GM19023 (cell line): ENCODE results near the gene SDK1.

Experiments used
- ATAC-seq: cut with Tn5 transposase; IDR thresholded peaks from one replicate; pipeline ENCODE4 v1.9.1; 2021; ENCODE audit warnings: mild to moderate bottlenecking, moderate library complexity; ENCODE audit not compliant: unreplicated experiment

Gene SDK1

GRCh38 chr7:3518546-3518945 lies 217.5 kb downstream of the SDK1 start:
- no peak for ATAC-seq

DNA sequence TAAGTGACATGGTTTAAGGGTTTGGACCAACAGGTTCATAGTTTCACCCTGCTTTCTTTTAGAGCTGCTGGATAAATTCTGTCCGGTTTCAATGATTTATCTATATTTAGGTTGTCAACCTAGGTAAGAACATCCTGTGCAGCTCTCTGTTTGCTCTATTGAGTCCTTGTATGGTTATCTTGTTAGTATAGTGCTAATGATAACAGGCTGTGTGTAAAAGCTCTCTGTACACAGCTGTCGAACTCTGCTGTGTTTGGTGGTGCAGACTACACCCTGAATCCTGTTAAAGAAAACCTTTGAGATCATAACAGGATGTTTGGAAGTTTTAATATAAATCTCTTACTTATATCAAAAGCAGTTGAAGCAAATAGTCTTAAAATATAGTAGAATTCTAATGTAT lies 219.2 kb downstream of the SDK1 start:
- no peak for ATAC-seq

DNA sequence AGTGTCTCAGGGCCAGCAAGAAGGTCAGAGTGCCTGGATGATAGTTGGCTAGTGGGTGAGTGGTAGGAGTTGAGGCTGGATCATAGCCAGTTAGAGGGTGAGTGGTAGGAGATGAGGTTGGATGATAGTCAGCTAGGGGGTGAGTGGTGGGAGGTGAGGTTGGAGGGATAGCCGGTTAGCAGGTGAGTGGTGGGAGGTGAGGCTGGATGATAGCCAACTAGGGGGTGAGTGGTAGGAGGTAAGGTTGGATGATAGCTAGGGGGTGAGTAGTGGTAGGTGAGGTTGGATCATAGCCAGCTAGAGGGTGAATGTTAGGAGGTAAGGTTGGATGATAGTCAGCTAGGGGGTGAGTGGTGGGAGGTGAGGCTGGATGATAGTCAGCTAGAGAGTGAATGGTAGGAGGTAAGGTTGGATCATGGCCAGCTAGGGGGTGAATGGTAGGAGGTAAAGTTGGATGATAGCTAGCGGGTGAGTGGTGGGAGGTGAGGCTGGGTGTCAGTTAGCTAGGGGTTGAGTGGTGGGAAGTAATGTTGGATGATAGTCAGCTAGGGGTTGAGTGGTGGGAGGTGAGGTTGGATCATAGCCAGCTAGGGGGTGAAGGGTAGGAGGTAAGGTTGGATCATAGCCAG lies 226.6 kb downstream of the SDK1 start:
- no peak for ATAC-seq

DNA sequence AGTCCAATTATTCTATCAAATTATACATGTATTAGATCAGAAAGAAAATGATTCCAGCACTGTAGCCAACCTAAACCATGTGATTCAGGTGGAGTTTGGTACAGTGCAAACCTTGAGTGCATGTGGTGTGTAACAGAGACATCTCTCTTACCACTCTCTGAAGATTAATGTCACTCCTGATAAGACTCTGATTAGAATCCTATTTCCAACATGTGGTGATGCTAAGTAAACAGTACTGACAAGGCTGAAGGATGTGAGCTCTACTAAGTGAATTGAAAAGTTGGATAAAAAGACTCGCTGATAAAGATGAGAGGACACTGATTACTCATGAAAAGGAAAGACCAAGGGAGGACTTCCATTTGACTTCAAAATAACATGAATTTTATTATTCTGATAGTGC lies 232.0 kb downstream of the SDK1 start:
- ATAC-seq: no peak

DNA sequence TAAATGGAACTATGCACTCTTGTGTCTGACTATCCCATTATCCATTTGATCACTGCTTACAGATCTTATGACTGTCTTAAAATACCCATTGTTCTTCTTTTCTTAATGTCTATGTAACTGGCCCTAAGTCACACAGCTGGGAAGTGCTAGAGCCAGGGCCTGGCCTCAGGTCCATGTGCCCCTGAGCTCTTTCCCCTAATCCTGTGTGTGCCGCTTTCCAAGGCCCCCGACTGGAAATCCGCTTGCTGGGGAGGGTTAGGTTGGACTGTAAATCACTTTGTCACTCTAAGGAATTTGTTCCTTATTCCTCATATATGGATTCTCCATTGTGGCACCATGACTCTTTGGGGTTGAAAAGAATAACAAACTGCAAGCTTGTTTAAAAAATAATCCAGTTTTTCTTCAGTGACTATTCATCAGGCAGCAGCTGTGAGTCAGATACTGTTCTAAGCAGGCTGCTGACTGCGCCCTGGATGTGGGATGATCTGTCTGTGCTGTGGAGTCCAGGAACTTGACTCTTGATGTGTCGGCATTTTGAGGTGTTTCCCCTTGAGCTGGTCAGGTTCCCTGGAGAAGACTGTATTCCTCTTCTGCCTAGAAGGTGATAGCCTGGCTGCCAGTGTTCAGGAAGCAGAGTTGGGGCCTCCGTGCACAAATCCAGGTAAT lies 236.3 kb downstream of the SDK1 start:
- no peak for ATAC-seq

- no peak for ATAC-seq
These were observed 237.0 kb downstream of the SDK1 start for GRCh38 chr7:3538041-3538440.

GRCh38 chr7:3540456-3541220 lies 239.6 kb downstream of the SDK1 start:
- no peak for ATAC-seq

DNA sequence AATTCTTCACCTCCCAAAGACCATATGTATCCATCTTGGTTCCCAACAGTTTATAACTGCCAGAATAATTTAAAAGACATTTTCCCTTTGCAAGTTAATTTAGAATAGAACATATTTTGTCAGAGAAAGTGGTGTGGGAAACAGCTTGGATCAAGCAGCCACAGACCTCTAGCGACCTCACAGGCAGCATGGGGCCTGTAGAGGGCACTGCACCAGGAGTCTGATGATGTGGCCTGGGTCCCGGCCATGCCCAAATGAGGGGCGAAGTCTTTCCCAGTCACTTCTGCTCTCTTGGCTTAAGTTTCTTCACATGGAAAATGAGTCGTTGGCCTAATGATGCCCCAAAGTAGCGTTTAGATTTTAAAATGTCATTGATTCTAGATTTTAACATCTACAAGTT lies 243.2 kb downstream of the SDK1 start:
- ATAC-seq: no peak

DNA sequence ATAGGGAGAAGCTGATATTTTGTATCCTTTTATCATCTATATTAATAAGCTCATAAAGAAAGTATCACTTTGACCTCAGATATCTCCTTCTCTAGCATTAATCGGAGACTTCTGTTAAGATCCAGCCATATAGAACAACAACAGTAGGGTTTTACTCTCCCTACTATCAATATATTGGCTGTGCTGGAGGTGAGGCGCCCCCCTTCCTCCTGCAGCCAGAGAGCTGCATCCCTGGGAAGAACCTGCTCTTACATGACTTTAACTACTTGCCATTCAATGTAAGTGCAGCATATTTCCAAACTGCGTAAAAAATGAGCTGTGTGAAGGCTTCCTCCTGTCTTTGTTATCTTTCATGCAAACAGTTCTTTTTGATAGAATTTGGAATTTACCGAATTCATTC lies 247.8 kb downstream of the SDK1 start:
- no peak for ATAC-seq

DNA sequence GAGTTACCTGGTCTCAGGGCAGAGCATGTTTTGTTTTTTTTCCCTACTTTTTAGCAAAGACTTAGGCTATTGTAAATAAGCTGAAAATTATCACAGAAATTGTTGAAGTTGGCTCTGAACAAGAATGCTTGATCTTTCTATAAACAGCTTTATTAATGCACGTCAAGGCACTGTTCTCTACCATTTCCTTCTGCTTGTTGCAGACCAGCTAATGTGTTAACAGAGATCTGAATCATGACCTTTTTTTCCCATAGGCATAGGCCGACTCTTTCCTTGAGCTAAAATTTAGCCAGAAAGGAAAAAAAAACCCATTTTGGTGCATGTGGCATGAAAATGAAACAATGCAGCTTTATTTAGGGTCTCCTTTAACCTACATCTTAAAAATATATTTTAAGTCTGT lies 248.5 kb downstream of the SDK1 start:
- no peak for ATAC-seq

DNA sequence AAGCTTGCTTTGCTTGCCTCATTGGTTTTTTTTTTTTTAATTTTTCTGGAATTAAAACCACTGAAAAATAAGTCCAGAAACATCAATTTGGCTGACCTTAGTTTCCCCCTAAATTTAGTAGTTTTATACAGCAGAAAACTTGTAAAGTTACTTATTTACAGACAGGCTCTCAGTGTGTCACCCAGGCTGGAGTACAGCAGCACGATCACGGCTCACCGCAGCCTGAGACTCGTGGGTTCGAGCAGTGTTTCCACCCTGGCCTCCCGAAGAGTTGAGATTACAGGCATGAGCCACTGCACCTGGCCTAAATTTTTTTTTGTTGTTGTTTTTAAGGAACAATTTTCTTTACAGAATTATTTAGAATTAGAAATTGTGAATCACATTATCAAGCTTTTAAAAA lies 250.5 kb downstream of the SDK1 start:
- ATAC-seq: no peak

DNA sequence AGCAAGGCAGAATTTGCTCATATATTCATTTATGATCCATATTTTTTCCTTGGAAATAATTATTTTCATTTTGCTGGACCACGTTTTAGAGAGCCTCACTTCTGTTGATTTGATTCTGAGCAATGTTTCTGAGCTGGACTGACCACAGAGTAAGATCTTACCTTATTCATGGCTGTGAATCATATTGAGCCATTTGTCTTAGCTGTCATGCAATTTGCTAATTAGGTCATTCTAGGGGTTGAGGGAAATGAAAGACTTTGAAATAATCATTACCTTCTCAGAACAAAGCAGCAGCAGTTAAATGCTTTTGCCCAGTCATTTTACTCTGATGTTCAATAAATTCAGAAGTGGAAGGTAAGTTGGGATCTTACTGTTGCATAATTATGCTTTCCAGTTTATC lies 251.4 kb downstream of the SDK1 start:
- ATAC-seq: no peak

GRCh38 chr7:3558400-3558799 lies 257.3 kb downstream of the SDK1 start:
- ATAC-seq: no peak

- no peak for ATAC-seq
These were observed 258.2 kb downstream of the SDK1 start for GRCh38 chr7:3559278-3559677.

GRCh38 chr7:3560495-3560894 lies 259.4 kb downstream of the SDK1 start:
- ATAC-seq: no peak

- ATAC-seq: no peak
These were observed 260.9 kb downstream of the SDK1 start for GRCh38 chr7:3561932-3562331.

- no peak for ATAC-seq
These were observed 263.2 kb downstream of the SDK1 start for GRCh38 chr7:3564231-3564630.

GRCh38 chr7:3568516-3568915 lies 267.5 kb downstream of the SDK1 start:
- ATAC-seq: no peak

GRCh38 chr7:3569643-3570042 lies 268.6 kb downstream of the SDK1 start:
- ATAC-seq: no peak

DNA sequence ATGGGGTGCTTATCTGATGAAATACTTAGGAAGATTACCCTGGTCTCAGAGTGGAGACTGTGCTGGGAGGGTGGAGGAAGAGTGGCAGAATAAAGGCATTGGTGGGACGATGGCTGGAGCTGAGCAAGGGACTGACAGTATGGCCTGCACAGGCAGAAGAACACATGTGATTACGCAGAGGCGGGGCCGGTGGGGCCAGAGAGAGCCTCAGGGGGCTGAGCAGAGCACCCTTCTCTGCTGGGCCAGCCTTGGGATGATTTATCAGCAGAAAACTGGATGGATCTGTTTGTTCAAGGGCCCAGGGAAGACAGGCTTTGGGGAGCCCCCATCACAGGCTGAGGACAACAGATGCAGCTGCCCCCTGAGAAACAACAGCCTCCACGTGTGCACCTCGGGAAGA lies 272.1 kb downstream of the SDK1 start:
- no peak for ATAC-seq

DNA sequence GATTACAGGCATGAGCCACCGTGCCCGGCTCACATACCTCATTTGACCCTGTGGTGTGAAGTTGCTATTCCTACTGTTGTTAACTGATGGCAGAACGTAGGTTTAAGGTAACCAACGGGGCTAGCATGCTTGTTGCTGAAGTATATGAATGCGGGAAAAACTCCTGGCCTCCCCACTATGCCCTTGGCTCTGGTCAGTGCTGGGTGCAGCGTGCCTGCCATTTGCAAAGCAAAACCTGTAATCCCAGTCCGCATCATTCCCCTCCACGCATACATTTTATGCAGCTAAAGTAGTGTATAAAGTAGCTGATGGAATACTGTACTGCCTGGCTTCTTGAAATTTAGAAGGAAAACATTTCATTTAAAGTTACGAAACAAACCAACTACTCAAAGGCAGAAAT lies 273.3 kb downstream of the SDK1 start:
- ATAC-seq: no peak
